NCI-H69 (cell line): Measurements from ENCODE around the gene TMEM269.
A peak's percentile ranks its signal among the peaks of the same experiment; 100 is the strongest.

Experiments
- DNase-seq: peaks from one replicate; lab custom pipeline; 2025; lab: John Stamatoyannopoulos, UW

The TMEM269 gene

GRCh38 chr1:42784946-42785693 is at the start of gene TMEM269:
Gene TMEM269, plus strand, starts transcription at chr1:42784991. Its CDS starts 4,903 bp downstream, at chr1:42789894.
- peak; percentile 29 for DNase-seq

GRCh38 chr1:42735056-42735455 is 49.7 kb upstream of the TMEM269 start:
- no peak for DNase-seq

GRCh38 chr1:42735477-42736105 is 49.2 kb upstream of the TMEM269 start:
- DNase-seq, result peak; percentile 69

- DNase-seq, result peak; percentile 23
Measured at GRCh38 chr1:42736152-42736551, 48.6 kb upstream of the TMEM269 start.

- no peak for DNase-seq
Measured at GRCh38 chr1:42736571-42737200, 48.1 kb upstream of the TMEM269 start.

- peak; percentile 30 for DNase-seq
Measured at GRCh38 chr1:42737257-42737656, 47.5 kb upstream of the TMEM269 start.

GRCh38 chr1:42737986-42738677 is 46.7 kb upstream of the TMEM269 start:
- DNase-seq, result no peak

GRCh38 chr1:42738678-42739226 is 46.0 kb upstream of the TMEM269 start:
- DNase-seq, result no peak

GRCh38 chr1:42739753-42740700 is 44.8 kb upstream of the TMEM269 start, which contains the start of gene CLDN19:
Gene CLDN19, minus strand, starts transcription at chr1:42740236. Its CDS starts 173 bp downstream, at chr1:42740063.
- DNase-seq, result no peak

GRCh38 chr1:42740851-42741580 is 43.8 kb upstream of the TMEM269 start:
- no peak for DNase-seq

- DNase-seq, result no peak
Measured at GRCh38 chr1:42741706-42742105, 43.1 kb upstream of the TMEM269 start.

- no peak for DNase-seq
Measured at GRCh38 chr1:42742141-42742540, 42.6 kb upstream of the TMEM269 start.

GRCh38 chr1:42742617-42743316 is 42.0 kb upstream of the TMEM269 start:
- DNase-seq, result peak; percentile 40

GRCh38 chr1:42743317-42744147 is 41.3 kb upstream of the TMEM269 start:
- DNase-seq, result peak; percentile 76

GRCh38 chr1:42744148-42744413 is 40.7 kb upstream of the TMEM269 start:
- no peak for DNase-seq

- no peak for DNase-seq
Measured at GRCh38 chr1:42745851-42746250, 38.9 kb upstream of the TMEM269 start.

- no peak for DNase-seq
Measured at GRCh38 chr1:42746436-42747105, 38.2 kb upstream of the TMEM269 start.

- DNase-seq, result peak; percentile 21
Measured at GRCh38 chr1:42747125-42747524, 37.7 kb upstream of the TMEM269 start.
